Endodermal cell (in vitro differentiated cells): ENCODE results near the gene CERS4. TPM values are rescaled to one million over a fixed set of nuclear protein-coding genes. Genes with fewer than 3 reads are reported as not detected.
"Not testable (repeated sequence)": the region's sequence is repeated elsewhere in the genome, so short reads cannot be mapped to it uniquely, and the experiment has no call there.

Source experiments
- DNase-seq: peaks from one replicate; pipeline ENCODE4 v3.0.0-alpha.2; 2017
- H3K27ac ChIP-seq: 2 replicates; pipeline ENCODE4 v1.5.1; 2013; ENCODE audit warnings: mild to moderate bottlenecking, low read depth, low read length, moderate library complexity
- H3K27me3 ChIP-seq: 2 replicates; pipeline ENCODE4 v1.6.1; 2013; ENCODE audit warnings: mild to moderate bottlenecking, low read length, moderate library complexity; ENCODE audit not compliant: insufficient read depth, control insufficient read depth, poor library complexity, severe bottlenecking
- H3K36me3 ChIP-seq: 2 replicates; pipeline ENCODE4 v1.7.0; 2013; ENCODE audit warnings: mild to moderate bottlenecking, low read length, moderate library complexity; ENCODE audit not compliant: control insufficient read depth, insufficient read depth
- H3K4me1 ChIP-seq: one replicate; pipeline ENCODE4 v1.7.0; 2013; ENCODE audit warnings: low read length; ENCODE audit not compliant: control insufficient read depth, insufficient read depth
- H3K4me3 ChIP-seq: 2 replicates; pipeline ENCODE4 v1.5.1; 2013; ENCODE audit warnings: mild to moderate bottlenecking, low read length, moderate library complexity
- H3K9ac ChIP-seq: 2 replicates; pipeline ENCODE4 v1.6.1; 2013; ENCODE audit warnings: mild to moderate bottlenecking, low read length, moderate library complexity; ENCODE audit not compliant: poor library complexity, severe bottlenecking; ENCODE audit errors: extremely low read depth
- H3K9me3 ChIP-seq: 2 replicates; pipeline ENCODE4 v1.6.1; 2013; ENCODE audit warnings: mild to moderate bottlenecking, low read length, moderate library complexity; ENCODE audit not compliant: control insufficient read depth
- H3K27ac Mint-ChIP-seq: 2 replicates; pipeline ENCODE4 v1.8.0; 2020; ENCODE audit warnings: mixed read lengths
- H3K27me3 Mint-ChIP-seq: 2 replicates; pipeline ENCODE4 v1.8.0; 2021; ENCODE audit warnings: mild to moderate bottlenecking, mixed read lengths; ENCODE audit not compliant: insufficient read depth
- H3K36me3 Mint-ChIP-seq: 2 replicates; pipeline ENCODE4 v1.8.0; 2020; ENCODE audit warnings: low read depth, mixed read lengths
- H3K4me1 Mint-ChIP-seq: 2 replicates; pipeline ENCODE4 v1.8.0; 2020; ENCODE audit warnings: mixed read lengths
- H3K4me3 Mint-ChIP-seq: 2 replicates; pipeline ENCODE4 v1.8.0; 2020; ENCODE audit warnings: mild to moderate bottlenecking, moderate library complexity, mixed read lengths
- H3K9me3 Mint-ChIP-seq: 2 replicates; pipeline ENCODE4 v1.8.0; 2020; ENCODE audit warnings: mild to moderate bottlenecking, mixed read lengths
- WGBS, 2 experiments: methylation state at CpG; one replicate each; pipeline versions ENCODE4 v1.1.5 to v1.1.7; 2013; ENCODE audit warnings: missing lambda C conversion rate in 2 of 2, mixed read lengths in 1 of 2; ENCODE audit not compliant: insufficient coverage in 1 of 2, insufficient read length in 1 of 2; 5-methylcytosine and 5-hydroxymethylcytosine counted together
- total RNA-seq, 2 donors: library from RNA; stranded (reverse); fragmentation: NEBNext Ultra II Directional in 1 of 2; extraction: Animal tissue kit (Norgen Biotek cat#: 25700) in 1 of 2; gene quantifications; 2 replicates in 1 of 2; 3 replicates in 1 of 2; pipeline ENCODE4 v1.2.1, GENCODE V29; 2021
- TF ChIP-seq, protein P1 (sequence below): fragments of 200-600 bp; sonication (generic); conservative IDR thresholded peaks from 2 replicates; pipeline ENCODE4 v1.5.0; 2021; ENCODE audit warnings: antibody characterized with exemption, mild to moderate bottlenecking

Gene CERS4
- total RNA-seq, 2 donors from 2014 or later = 76.9 to 105 TPM

DNA sequence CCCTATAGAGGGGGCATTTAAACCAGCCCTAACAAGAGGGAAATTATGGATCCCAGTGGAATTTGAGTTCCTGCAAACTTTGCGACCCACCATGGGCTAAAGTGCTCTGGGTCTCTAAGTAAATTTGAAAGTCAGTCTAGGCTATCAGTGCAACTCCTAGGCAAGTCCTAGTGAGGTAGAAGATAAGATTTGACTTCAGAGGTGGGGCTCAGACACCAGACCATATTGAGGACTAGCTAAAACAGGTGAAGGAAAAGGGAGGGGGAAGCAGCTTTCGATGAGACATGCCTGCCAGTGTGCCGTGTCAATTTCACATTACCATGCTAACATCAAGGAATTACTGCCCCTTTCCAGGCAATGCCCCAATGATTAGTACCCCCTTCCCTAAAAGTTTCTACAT lies 60.6 kb downstream of the CERS4 start:
- H3K27ac ChIP-seq = no peak overlapping the region
- no peaks in the 10 kb centered on the region for H3K4me1 ChIP-seq
- Mint-ChIP-seq H3K36me3 (no peaks in the 10 kb centered on the region), H3K27ac (no peak overlapping the region), H3K27me3 (peaks cover 5% of the 10 kb centered on the region), H3K4me1 (peaks cover 5% of the 10 kb centered on the region), H3K9me3 (no peaks in the 10 kb centered on the region), H3K4me3 (no peak overlapping the region)
- no peak overlapping the region for H3K9ac ChIP-seq
- TF ChIP-seq, protein P1, sequence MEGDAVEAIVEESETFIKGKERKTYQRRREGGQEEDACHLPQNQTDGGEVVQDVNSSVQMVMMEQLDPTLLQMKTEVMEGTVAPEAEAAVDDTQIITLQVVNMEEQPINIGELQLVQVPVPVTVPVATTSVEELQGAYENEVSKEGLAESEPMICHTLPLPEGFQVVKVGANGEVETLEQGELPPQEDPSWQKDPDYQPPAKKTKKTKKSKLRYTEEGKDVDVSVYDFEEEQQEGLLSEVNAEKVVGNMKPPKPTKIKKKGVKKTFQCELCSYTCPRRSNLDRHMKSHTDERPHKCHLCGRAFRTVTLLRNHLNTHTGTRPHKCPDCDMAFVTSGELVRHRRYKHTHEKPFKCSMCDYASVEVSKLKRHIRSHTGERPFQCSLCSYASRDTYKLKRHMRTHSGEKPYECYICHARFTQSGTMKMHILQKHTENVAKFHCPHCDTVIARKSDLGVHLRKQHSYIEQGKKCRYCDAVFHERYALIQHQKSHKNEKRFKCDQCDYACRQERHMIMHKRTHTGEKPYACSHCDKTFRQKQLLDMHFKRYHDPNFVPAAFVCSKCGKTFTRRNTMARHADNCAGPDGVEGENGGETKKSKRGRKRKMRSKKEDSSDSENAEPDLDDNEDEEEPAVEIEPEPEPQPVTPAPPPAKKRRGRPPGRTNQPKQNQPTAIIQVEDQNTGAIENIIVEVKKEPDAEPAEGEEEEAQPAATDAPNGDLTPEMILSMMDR = no peak
- no peaks in the 10 kb centered on the region for H3K27me3 ChIP-seq
- H3K9me3 ChIP-seq = no peaks in the 10 kb centered on the region
- no peak overlapping the region for H3K4me3 ChIP-seq
- WGBS, 2 experiments = 88 to 100% methylated on average over 1 to 3 of the region's 3 CpGs
- H3K36me3 ChIP-seq = no peaks in the 10 kb centered on the region
- DNase-seq = no peak

DNA sequence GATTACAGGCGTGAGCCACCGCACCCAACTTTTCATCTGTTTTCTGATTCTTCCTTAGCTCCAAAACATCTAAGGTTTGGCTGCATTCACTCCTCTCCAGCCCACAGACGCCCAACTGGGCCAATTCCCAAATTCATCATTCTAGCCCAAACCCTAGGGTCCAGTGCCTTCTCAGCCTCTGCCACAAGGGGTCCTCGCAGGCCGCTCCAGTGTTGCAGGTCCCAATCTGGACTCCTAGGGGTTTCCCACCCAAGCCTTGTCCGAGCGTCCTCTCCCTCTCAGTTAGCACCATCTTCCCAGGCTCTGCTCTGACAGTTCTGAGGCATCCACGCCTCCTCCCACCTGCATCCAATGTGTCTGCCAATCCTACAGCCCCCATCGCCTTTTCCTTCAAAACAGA lies 67.3 kb downstream of the CERS4 start:
- no CpG with 5 or more reads among the region's 9 CpGs for WGBS, 2 experiments
- H3K9me3 Mint-ChIP-seq, H3K9ac ChIP-seq, H3K27me3 ChIP-seq, H3K27ac ChIP-seq, H3K4me1 Mint-ChIP-seq, H3K9me3 ChIP-seq, H3K36me3 Mint-ChIP-seq, H3K27me3 Mint-ChIP-seq, H3K27ac Mint-ChIP-seq, H3K36me3 ChIP-seq, H3K4me3 ChIP-seq, H3K4me3 Mint-ChIP-seq, DNase-seq, H3K4me1 ChIP-seq: not testable (repeated sequence)

DNA sequence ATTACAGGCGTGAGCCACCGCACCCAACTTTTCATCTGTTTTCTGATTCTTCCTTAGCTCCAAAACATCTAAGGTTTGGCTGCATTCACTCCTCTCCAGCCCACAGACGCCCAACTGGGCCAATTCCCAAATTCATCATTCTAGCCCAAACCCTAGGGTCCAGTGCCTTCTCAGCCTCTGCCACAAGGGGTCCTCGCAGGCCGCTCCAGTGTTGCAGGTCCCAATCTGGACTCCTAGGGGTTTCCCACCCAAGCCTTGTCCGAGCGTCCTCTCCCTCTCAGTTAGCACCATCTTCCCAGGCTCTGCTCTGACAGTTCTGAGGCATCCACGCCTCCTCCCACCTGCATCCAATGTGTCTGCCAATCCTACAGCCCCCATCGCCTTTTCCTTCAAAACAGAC lies 82.2 kb downstream of the CERS4 start:
- not testable (repeated sequence) for H3K27me3 ChIP-seq, H3K4me3 Mint-ChIP-seq, H3K36me3 ChIP-seq, H3K27ac Mint-ChIP-seq, H3K27ac ChIP-seq, H3K9me3 ChIP-seq, H3K4me3 ChIP-seq, H3K9me3 Mint-ChIP-seq, H3K27me3 Mint-ChIP-seq, H3K4me1 Mint-ChIP-seq, H3K4me1 ChIP-seq, DNase-seq, H3K36me3 Mint-ChIP-seq, H3K9ac ChIP-seq
- no CpG with 5 or more reads among the region's 9 CpGs for WGBS, 2 experiments

DNA sequence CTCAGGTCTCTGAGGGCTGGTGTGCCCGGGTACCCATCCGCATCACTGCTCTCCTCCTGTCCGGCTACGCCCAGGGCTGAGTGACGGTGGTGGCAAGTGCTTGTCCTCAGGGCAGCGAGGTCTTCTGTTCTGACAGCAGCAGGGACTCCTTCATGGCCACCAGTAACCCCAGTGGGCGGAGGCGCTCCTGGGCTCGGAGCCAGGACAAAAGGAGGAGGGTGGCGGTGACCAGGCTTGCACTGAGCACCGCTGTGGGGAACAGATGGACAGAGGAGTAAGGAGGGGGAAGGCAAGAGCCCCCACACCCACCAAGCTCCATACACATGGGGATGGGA lies 93.2 kb downstream of the CERS4 start:
- H3K4me3 ChIP-seq = no peak overlapping the region
- H3K4me3 Mint-ChIP-seq = no peak overlapping the region
- peaks cover 8% of the 10 kb centered on the region for H3K36me3 ChIP-seq
- no peaks in the 10 kb centered on the region for H3K9me3 Mint-ChIP-seq
- peaks cover 5% of the 10 kb centered on the region for H3K4me1 Mint-ChIP-seq
- no peak overlapping the region for H3K27ac Mint-ChIP-seq
- peaks cover 27% of the 10 kb centered on the region for H3K36me3 Mint-ChIP-seq
- 95 to 96% methylated on average over 11 of the region's 11 CpGs for WGBS, 2 experiments
- no peaks in the 10 kb centered on the region for H3K27me3 ChIP-seq
- H3K27ac ChIP-seq = no peak overlapping the region
- no peaks in the 10 kb centered on the region for H3K9me3 ChIP-seq
- no peaks in the 10 kb centered on the region for H3K4me1 ChIP-seq
- DNase-seq = no peak
- TF ChIP-seq, protein P1 = no peak
- H3K27me3 Mint-ChIP-seq = no peaks in the 10 kb centered on the region
- no peak overlapping the region for H3K9ac ChIP-seq
